SK-N-MC (cell line): Measurements from ENCODE around the gene ETF1.

ENCODE experiments used
- EZH2 ChIP-seq: fragments of 200-600 bp; sonication (generic); IDR thresholded peaks from one replicate; pipeline ENCODE4 v1.6.1; 2017; ENCODE audit warnings: antibody characterized with exemption
- FOXP2 ChIP-seq: optimal IDR thresholded peaks from 2 replicates; pipeline ENCODE3; 2011; ENCODE audit warnings: mild to moderate bottlenecking, moderate library complexity; ENCODE audit not compliant: insufficient read depth; ENCODE audit errors: extremely low read length, control extremely low read depth
- POLR2AphosphoS5 ChIP-seq: IDR thresholded peaks from 2 replicates; pipeline ENCODE4 v1.6.1; 2012; ENCODE audit warnings: mild to moderate bottlenecking, low read depth, low read length, borderline replicate concordance

- TF ChIP-seq EZH2 (no peak), FOXP2 (no peak), POLR2AphosphoS5 (no peak)
Observed at GRCh38 chr5:138458384-138458783, 84.7 kb downstream of the ETF1 start.
